ENCODE data around the gene BAZ2B. TPM values are rescaled to one million over a fixed set of nuclear protein-coding genes. Genes with fewer than 3 reads are reported as not detected.
A peak's percentile ranks its signal among the peaks of the same experiment; 100 is the strongest.

BAZ2B gene
- total and polyA plus RNA-seq, 9 of the 15 experiments (the other 6 are each of a cell fraction or from before 2014, with no cell fraction given), result 7.5 to 38.6 (median 19.8) TPM

GRCh38 chr2:159614534-159615366 lies 1.6 kb downstream of the BAZ2B start (continued):
- 0 out of 2 replicates have a peak, but pooled peaks have one; percentile 4 for TF ChIP-seq EP300 (IDR thresholded peaks at IDR 0.05; ENCODE audit: low read length)
- TF ChIP-seq SMARCC2 (IDR thresholded peaks at IDR 0.05; ENCODE audit: low read depth), result 0 out of 2 replicates have a peak, but pooled peaks have one; percentile 32
- no peak for TF ChIP-seq HNRNPLL (IDR thresholded peaks at IDR 0.05; ENCODE audit: low read depth, low read length, poor library complexity, severe bottlenecking)
- TF ChIP-seq POLR2A (conservative IDR thresholded peaks at IDR 0.05), result 0 out of 2 replicates have a peak, but pooled peaks have one; percentile 72
- no peak for TF ChIP-seq ATF1 (CRISPR knock-in tag; IDR thresholded peaks at IDR 0.05)
- TF ChIP-seq ATF1 (tag; IDR thresholded peaks at IDR 0.05), result peak; percentile 87
- peak; percentile 72; the same call in 1 of the 2 replicates for TF ChIP-seq ZNF512 (tag; IDR thresholded peaks at IDR 0.05)
- TF ChIP-seq NFE2L1 (tag; IDR thresholded peaks at IDR 0.05; ENCODE audit: borderline replicate concordance, low read depth), result peak; percentile 10; the same call in 1 of the 2 replicates
- TF ChIP-seq KLF13 (tag; IDR thresholded peaks at IDR 0.05; ENCODE audit: borderline replicate concordance, low read depth), result 0 out of 2 replicates have a peak, but pooled peaks have one; percentile 40
- peak; percentile 38; the same call in 1 of the 2 replicates for TF ChIP-seq JUND (IDR thresholded peaks at IDR 0.05; ENCODE audit: borderline replicate concordance, low read depth, low read length)
- peak; percentile 44; the same call in 1 of the 3 replicates for TF ChIP-seq JUND (tag; IDR thresholded peaks at IDR 0.05; ENCODE audit: borderline replicate concordance, low read depth, low read length)
- TF ChIP-seq GABPB1 (CRISPR knock-in tag; IDR thresholded peaks at IDR 0.05), result no peak; the same call in 1 of the 2 replicates
- TF ChIP-seq BCOR (IDR thresholded peaks at IDR 0.05), result no peak
- TF ChIP-seq KDM1A (IDR thresholded peaks at IDR 0.05), result 0 out of 4 replicates have a peak, but pooled peaks of 1 of the 2 experiments have one; percentile 6
- peak; percentile 90 for TF ChIP-seq ATF3 (IDR thresholded peaks at IDR 0.05)
- no peak for TF ChIP-seq ATF3 (CRISPR knock-in tag; conservative IDR thresholded peaks at IDR 0.05)
- 0 out of 2 replicates have a peak, but pooled peaks have one; percentile 27 for TF ChIP-seq SMARCA4 (IDR thresholded peaks at IDR 0.05)
- peak; percentile 79 for TF ChIP-seq ZBTB9 (CRISPR knock-in tag; IDR thresholded peaks at IDR 0.05)
- TF ChIP-seq TBL1XR1 (IDR thresholded peaks at IDR 0.05; ENCODE audit: low read length in 2 of 2), result no peak
- no peak for TF ChIP-seq ZMIZ1 (IDR thresholded peaks at IDR 0.05; ENCODE audit: low read depth in 2 of 2, low read length in 2 of 2)
- TF ChIP-seq SUPT5H (IDR thresholded peaks at IDR 0.05), result peak; percentile 49; the same call in 1 of the 2 replicates
- TF ChIP-seq ATF7 (IDR thresholded peaks at IDR 0.05), result peak; percentile 88

Data from K562 (cell line).